ENCODE results near the gene C1orf174.
A peak's percentile ranks its signal among the peaks of the same experiment; 100 is the strongest.

C1orf174 gene

GRCh38 chr1:3900150-3900968 is at the start of gene C1orf174:
Gene C1orf174 (minus strand): TSS chr1:3900272. CDS start chr1:3900186, 86 bp downstream.
- peak; percentile 98 for FAIRE-seq

GRCh38 chr1:3948344-3948743 is 48.3 kb upstream of the C1orf174 start:
- FAIRE-seq = no peak

GRCh38 chr1:3945916-3946840 is 46.1 kb upstream of the C1orf174 start:
- FAIRE-seq = no peak

GRCh38 chr1:3945222-3945621 is 45.1 kb upstream of the C1orf174 start:
- no peak for FAIRE-seq

GRCh38 chr1:3944578-3945125 is 44.6 kb upstream of the C1orf174 start:
- no peak for FAIRE-seq

GRCh38 chr1:3943806-3944577 is 43.9 kb upstream of the C1orf174 start:
- no peak for FAIRE-seq

- FAIRE-seq = no peak
Observed at GRCh38 chr1:3943123-3943431, 43.0 kb upstream of the C1orf174 start.

- FAIRE-seq = no peak
Observed at GRCh38 chr1:3942416-3943122, 42.5 kb upstream of the C1orf174 start.

GRCh38 chr1:3940754-3941345 is 40.8 kb upstream of the C1orf174 start:
- no peak for FAIRE-seq

- FAIRE-seq = no peak
Observed at GRCh38 chr1:3940081-3940753, 40.1 kb upstream of the C1orf174 start.

GRCh38 chr1:3939242-3940080 is 39.4 kb upstream of the C1orf174 start:
- no peak for FAIRE-seq

- FAIRE-seq = no peak
Observed at GRCh38 chr1:3932156-3932919, 32.3 kb upstream of the C1orf174 start.

GRCh38 chr1:3931007-3931912 is 31.2 kb upstream of the C1orf174 start:
- FAIRE-seq = no peak

- FAIRE-seq = no peak
Observed at GRCh38 chr1:3930301-3931006, 30.4 kb upstream of the C1orf174 start.

GRCh38 chr1:3929126-3929525 is 29.1 kb upstream of the C1orf174 start:
- no peak for FAIRE-seq

GRCh38 chr1:3928586-3928985 is 28.5 kb upstream of the C1orf174 start:
- FAIRE-seq = no peak

- FAIRE-seq = no peak
Observed at GRCh38 chr1:3926956-3927355, 26.9 kb upstream of the C1orf174 start.

- no peak for FAIRE-seq
Observed at GRCh38 chr1:3925762-3926161, 25.7 kb upstream of the C1orf174 start.

Measured in G401.6 (cell line).